ENCODE data around the gene PRSS33. TPM values are rescaled to one million over a fixed set of nuclear protein-coding genes. Genes with fewer than 3 reads are reported as not detected.

Gene PRSS33
- total RNA-seq, 4 donors from 2014 or later = not detected

GRCh38 chr16:2761886-2762583, 25.3 kb downstream of the PRSS33 start:
- TF ChIP-seq CTCF (IDR thresholded peaks at IDR 0.05; ENCODE audit: low read depth) = no peak

GRCh38 chr16:2761472-2761871, 25.9 kb downstream of the PRSS33 start:
- TF ChIP-seq CTCF (IDR thresholded peaks at IDR 0.05; ENCODE audit: low read depth) = no peak

DNA sequence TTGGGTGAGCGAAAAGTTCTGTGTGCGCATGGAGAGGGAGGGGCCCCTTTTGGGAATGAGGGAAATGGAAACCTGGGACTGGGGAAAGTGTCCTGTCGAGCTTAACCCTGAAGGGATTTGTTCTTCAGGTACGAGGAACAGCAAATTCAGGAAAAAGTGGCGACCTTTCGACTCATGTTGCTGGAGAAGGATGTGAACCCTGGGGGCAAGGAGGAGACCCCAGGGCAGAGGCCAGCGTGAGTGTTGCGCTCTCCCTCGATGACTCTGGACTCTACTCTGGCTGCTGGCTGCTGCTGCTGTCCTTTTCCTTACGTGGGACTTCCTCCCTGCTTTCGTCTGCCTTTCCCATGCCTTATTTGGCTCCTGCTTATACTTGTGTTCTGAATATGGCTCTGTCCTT, 30.0 kb downstream of the PRSS33 start:
- TF ChIP-seq CTCF (IDR thresholded peaks at IDR 0.05; ENCODE audit: low read depth) = no peak

DNA sequence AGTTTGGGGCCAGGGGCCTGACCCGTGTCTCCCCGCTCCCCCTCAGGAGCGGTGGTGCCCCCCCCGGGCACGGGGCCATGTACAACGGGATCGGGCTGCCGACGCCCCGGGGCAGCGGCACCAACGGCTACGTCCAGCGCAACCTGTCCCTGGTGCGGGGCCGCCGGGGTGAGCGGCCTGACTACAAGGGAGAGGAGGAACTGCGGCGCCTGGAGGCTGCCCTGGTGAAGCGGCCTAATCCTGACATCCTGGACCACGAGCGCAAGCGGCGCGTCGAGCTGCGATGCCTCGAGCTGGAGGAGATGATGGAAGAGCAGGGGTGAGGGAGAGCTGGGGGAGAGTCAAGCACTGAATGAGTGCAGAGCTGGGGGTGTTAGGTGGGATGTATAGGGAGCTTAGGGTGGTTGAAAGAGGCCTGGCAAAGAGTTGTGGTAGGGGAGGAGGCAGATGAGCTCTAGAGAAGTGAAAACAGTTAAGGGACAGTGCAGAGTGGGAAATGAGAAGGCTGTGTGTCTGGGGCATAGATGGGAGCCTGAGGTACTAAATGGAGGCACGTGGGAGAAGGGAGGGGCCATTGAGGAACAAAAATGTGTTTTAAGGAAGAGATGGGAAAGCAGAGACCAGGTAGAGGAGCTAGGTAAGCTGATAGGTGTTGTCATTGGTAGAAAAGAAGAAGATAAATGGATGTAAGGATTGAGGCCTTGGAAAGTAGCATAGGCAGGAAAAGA, 30.9 kb downstream of the PRSS33 start:
- no peak for TF ChIP-seq CTCF (IDR thresholded peaks at IDR 0.05; ENCODE audit: low read depth)

GRCh38 chr16:2755158-2755557, 32.2 kb downstream of the PRSS33 start:
- TF ChIP-seq CTCF (IDR thresholded peaks at IDR 0.05; ENCODE audit: low read depth) = no peak

DNA sequence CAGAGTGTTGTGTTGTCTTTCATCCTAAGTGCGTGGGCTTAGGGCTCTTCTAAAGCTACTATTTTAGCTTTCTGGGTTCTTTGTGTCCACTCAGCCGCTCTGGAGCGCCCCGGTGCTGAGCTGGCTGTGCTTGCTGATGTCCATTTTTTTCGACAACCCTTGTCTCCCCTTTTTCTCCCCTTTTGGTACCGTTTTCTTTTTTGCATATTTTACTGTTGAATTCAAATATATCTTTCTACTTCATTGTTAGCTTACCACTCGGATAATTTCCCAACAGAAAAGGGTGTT, 33.7 kb downstream of the PRSS33 start:
- no peak for TF ChIP-seq CTCF (IDR thresholded peaks at IDR 0.05; ENCODE audit: low read depth)

DNA sequence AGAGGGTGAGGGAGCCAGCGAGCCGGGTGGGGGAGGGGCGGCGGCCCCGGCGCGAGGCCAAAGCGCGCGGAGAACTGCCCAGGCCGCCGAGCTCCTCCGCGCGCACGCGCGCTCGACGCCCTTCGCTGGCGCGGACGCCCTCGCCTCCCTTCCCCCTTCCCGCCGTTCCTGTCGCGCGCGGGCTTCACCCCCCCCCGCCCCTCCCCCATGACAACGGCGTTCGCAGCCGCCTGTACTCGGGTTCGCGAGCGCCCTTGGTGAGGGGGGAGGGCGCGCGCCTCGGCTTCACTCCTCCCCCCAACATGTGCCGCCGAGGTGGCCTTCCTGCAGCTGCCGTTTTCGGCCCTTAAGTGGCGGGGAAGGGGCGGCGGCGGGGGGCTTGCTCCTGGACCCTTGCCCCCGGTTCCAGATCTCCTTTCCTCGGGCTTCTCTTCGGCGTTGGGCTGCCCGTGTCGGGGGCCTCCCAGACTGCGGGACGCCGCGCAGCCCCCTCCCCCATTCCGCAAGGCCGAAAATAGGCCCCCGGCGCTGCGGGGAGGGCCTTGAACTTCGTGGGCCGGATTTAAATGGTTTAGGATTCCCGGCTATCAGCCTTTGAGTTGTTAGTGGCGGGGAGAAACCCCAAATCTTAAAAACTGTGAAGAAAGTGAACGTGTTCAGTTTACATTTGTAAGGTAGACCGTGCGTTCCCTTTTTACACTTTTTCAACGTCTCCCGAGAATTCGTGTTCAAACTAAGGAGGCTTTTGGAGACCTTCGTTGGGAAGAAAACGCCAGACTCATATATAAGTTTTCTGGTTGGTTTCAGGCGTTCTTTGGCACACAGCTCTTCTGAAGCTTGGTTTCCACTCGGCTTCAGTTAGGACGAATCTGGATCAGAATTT, 34.3 kb downstream of the PRSS33 start:
- no peak for TF ChIP-seq CTCF (IDR thresholded peaks at IDR 0.05; ENCODE audit: low read depth)

Data from subcutaneous adipose tissue (tissue), 4 donors.